ENCODE measurements around the gene BDKRB1. TPM values are rescaled to one million over a fixed set of nuclear protein-coding genes. Genes with fewer than 3 reads are reported as not detected.

Gene BDKRB1
- total and polyA plus RNA-seq, 10 of the 15 experiments (the other 5 are each of a cell fraction or from before 2014, with no cell fraction given), result 0.21 TPM; not detected in 9

DNA sequence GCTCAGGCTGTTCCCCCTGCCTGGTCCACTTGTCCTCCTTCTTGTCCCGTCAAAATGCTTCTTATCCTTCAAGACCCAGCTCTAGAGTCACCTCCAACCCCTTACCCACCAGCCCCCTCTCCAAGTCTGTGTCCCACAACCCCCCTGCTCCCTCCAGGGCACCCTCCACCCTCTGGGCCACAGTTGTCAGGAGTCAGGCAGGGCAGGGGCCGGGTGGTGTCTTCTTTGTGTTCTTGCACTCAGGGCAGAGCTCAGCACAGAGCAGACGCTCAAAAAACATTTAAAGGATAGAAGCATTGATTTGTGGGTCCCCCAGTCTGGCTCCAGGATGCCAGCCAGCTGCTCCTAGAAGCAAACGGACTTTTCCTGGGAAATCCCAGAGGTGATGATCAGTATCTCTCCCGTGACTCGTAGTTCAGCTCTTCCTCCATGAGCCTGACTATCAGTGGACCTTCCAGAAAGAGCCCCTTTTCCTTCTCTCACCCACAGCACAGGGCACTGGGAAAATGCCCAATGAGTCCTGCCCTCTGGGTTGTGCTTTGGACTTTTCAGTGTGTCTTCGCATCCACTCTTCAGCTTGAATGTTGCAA, 17.2 kb upstream of the BDKRB1 start (continued):
- no peak for TF ChIP-seq NR2C1 (IDR thresholded peaks at IDR 0.05)
- TF ChIP-seq STAT1 (conservative IDR thresholded peaks at IDR 0.05), result no peak
- TF ChIP-seq HDAC2 (IDR thresholded peaks at IDR 0.05), result no peak

DNA sequence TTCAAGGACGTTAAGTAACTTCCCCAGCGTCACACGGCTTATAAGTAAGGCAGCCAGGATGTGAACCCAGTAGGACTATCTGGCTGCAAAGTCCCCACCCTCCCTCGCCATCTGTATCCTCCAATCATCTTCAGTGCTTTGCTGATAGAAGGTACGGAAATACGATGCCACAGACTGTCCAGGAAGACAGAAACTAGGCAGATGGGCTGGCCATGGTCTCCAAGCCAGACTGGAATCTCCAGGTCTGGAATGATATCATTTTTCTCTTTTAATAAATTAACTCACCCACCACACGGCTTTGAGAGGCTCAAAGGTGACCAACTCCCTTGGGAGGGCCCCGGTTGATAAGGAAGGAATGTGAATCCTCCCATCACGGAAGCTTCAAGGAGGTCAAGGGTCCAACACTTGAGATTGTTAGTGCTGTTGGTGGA, 16.3 kb upstream of the BDKRB1 start:
- no peak for FAIRE-seq

More for the DNA sequence above, 16.3 kb upstream of the BDKRB1 start:
- H2AFZ ChIP-seq (ENCODE audit: control insufficient read depth, low read depth, low read length), result no peak overlapping the region
- no peaks in the 10 kb centered on the region for H3K4me1 ChIP-seq (ENCODE audit: control insufficient read depth, insufficient read depth, low read length)
- H3K9me3 ChIP-seq (replicated peaks; ENCODE audit: control insufficient read depth, insufficient read depth, low read length), result no peaks in the 10 kb centered on the region
- SMC1A ChIA-PET (ENCODE audit: uncharacterized antibody, unreplicated experiment), result no interaction called here
- in situ Hi-C loops (cut with MboI), result no loop called here
- RAD21 ChIA-PET (ENCODE audit: unreplicated experiment), result no interaction called here
- no TSS peak for BruUV-seq (replicated peaks)
- H3K79me2 ChIP-seq (ENCODE audit: control insufficient read depth, insufficient read depth, low read length), result no peaks in the 10 kb centered on the region
- H3K9ac ChIP-seq (ENCODE audit: control insufficient read depth, insufficient read depth, low read length), result no peak overlapping the region
- 31% methylated on average over 9 of the region's 9 CpGs for WGBS (ENCODE audit: insufficient coverage, insufficient replicate concordance, low lambda C conversion rate, missing lambda C conversion rate)
- no peaks in the 10 kb centered on the region for H3K27me3 ChIP-seq (replicated peaks in 1 of 2; ENCODE audit: control insufficient read depth in 2 of 2, insufficient read depth in 2 of 2, low read length in 1 of 2)
- POLR2A ChIA-PET, result no interaction called here
- H3K4me3 ChIP-seq, result no peak overlapping the region
- intact Hi-C loops (cut with micrococcal nuclease; ENCODE audit: unreplicated experiment), result no loop called here
- DNase-seq (ENCODE audit: low read depth, low spot score) (no peak), ATAC-seq (no peak)
- CTCF ChIA-PET, result no interaction called here
- no peaks in the 10 kb centered on the region for H3K36me3 ChIP-seq (ENCODE audit: control insufficient read depth in 2 of 2, insufficient read depth in 2 of 2, low read length in 1 of 2)
- no peak overlapping the region for H3K4me2 ChIP-seq (ENCODE audit: control insufficient read depth, insufficient read depth)
- no peak for TF ChIP-seq PAX8 (IDR thresholded peaks at IDR 0.05)
- no peak for TF ChIP-seq TAF1 (IDR thresholded peaks at IDR 0.05; ENCODE audit: borderline replicate concordance, low read depth, low read length)
- TF ChIP-seq NFIC (IDR thresholded peaks at IDR 0.05; ENCODE audit: low read depth, low read length), result no peak
- TF ChIP-seq NFXL1 (IDR thresholded peaks at IDR 0.05; ENCODE audit: borderline replicate concordance), result no peak
- TF ChIP-seq, protein P1, sequence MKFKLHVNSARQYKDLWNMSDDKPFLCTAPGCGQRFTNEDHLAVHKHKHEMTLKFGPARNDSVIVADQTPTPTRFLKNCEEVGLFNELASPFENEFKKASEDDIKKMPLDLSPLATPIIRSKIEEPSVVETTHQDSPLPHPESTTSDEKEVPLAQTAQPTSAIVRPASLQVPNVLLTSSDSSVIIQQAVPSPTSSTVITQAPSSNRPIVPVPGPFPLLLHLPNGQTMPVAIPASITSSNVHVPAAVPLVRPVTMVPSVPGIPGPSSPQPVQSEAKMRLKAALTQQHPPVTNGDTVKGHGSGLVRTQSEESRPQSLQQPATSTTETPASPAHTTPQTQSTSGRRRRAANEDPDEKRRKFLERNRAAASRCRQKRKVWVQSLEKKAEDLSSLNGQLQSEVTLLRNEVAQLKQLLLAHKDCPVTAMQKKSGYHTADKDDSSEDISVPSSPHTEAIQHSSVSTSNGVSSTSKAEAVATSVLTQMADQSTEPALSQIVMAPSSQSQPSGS (IDR thresholded peaks at IDR 0.05; ENCODE audit: low read length), result no peak
- TF ChIP-seq RUNX3 (IDR thresholded peaks at IDR 0.05; ENCODE audit: low read length), result no peak
- TF ChIP-seq, protein P2, sequence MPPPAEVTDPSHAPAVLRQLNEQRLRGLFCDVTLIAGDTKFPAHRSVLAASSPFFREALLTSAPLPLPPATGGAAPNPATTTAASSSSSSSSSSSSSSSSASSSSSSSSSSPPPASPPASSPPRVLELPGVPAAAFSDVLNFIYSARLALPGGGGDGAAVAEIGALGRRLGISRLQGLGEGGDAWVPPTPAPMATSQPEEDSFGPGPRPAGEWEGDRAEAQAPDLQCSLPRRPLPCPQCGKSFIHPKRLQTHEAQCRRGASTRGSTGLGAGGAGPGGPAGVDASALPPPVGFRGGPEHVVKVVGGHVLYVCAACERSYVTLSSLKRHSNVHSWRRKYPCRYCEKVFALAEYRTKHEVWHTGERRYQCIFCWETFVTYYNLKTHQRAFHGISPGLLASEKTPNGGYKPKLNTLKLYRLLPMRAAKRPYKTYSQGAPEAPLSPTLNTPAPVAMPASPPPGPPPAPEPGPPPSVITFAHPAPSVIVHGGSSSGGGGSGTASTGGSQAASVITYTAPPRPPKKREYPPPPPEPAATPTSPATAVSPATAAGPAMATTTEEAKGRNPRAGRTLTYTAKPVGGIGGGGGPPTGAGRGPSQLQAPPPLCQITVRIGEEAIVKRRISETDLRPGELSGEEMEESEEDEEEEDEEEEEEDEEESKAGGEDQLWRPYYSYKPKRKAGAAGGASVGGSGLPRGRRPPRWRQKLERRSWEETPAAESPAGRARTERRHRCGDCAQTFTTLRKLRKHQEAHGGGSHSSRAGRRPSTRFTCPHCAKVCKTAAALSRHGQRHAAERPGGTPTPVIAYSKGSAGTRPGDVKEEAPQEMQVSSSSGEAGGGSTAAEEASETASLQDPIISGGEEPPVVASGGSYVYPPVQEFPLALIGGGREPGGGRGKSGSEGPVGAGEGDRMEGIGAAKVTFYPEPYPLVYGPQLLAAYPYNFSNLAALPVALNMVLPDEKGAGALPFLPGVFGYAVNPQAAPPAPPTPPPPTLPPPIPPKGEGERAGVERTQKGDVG (CRISPR knock-in tag; IDR thresholded peaks at IDR 0.05), result no peak
- H3K27ac ChIP-seq (ENCODE audit: control insufficient read depth, insufficient read depth), result no peak overlapping the region
- no peaks in the 10 kb centered on the region for H4K20me1 ChIP-seq (ENCODE audit: control insufficient read depth, insufficient read depth)
